ENCODE measurements around the gene RSBN1.
"Not testable (repeated sequence)": the region's sequence is repeated elsewhere in the genome, so short reads cannot be mapped to it uniquely, and the experiment has no call there.

The RSBN1 gene

GRCh38 chr1:113742515-113742914 lies 69.8 kb downstream of the RSBN1 start:
- DNase-seq (ENCODE audit: low spot score), result no peak

- DNase-seq (ENCODE audit: low spot score), result no peak
Measured at GRCh38 chr1:113734357-113735055, 77.8 kb downstream of the RSBN1 start.

GRCh38 chr1:113732802-113733201 lies 79.5 kb downstream of the RSBN1 start:
- no peak for DNase-seq (ENCODE audit: low spot score)

- DNase-seq (ENCODE audit: low spot score), result no peak
Measured at GRCh38 chr1:113721010-113721409, 91.3 kb downstream of the RSBN1 start.

GRCh38 chr1:113718621-113719020 lies 93.7 kb downstream of the RSBN1 start:
- not testable (repeated sequence) for DNase-seq (ENCODE audit: low spot score)

- DNase-seq (ENCODE audit: low spot score), result not testable (repeated sequence)
Measured at GRCh38 chr1:113717506-113717905, 94.8 kb downstream of the RSBN1 start.

- DNase-seq (ENCODE audit: low spot score), result no peak
Measured at GRCh38 chr1:113714606-113715269, 97.5 kb downstream of the RSBN1 start.

Measured in CD4-positive, alpha-beta T cell treated with Interleukin-15 for 4 hours (primary cell).